IPS DF 6.9 (cell line): Measurements from ENCODE around the gene FEZF1.

ENCODE experiments used
- DNase-seq: peaks from one replicate; pipeline ENCODE4 v3.0.0-alpha.2; 2013; ENCODE audit warnings: low read depth, low spot score
- H3K27ac ChIP-seq: one replicate; pipeline ENCODE4 v1.5.1; 2013; ENCODE audit warnings: low read length, control low read depth
- H3K27me3 ChIP-seq: 2 replicates; pipeline ENCODE4 v1.6.1; 2013; ENCODE audit warnings: mild to moderate bottlenecking, low read length; ENCODE audit not compliant: control insufficient read depth, insufficient read depth
- H3K36me3 ChIP-seq: 2 replicates; pipeline ENCODE4 v1.6.1; 2013; ENCODE audit warnings: low read length; ENCODE audit not compliant: control insufficient read depth, insufficient read depth
- H3K4me1 ChIP-seq: 2 replicates; pipeline ENCODE4 v1.6.1; 2013; ENCODE audit warnings: low read length; ENCODE audit not compliant: control insufficient read depth, insufficient read depth
- H3K4me3 ChIP-seq: 2 replicates; pipeline ENCODE4 v1.5.1; 2013; ENCODE audit warnings: mild to moderate bottlenecking, low read length
- H3K9me3 ChIP-seq: 2 replicates; pipeline ENCODE4 v1.6.1; 2013; ENCODE audit warnings: low read length, inconsistent platforms; ENCODE audit not compliant: control insufficient read depth, insufficient read depth
- WGBS: extraction: QIAGEN DNeasy Blood & Tissue Kit; methylation state at CpG from one replicate; pipeline ENCODE4 v1.1.7; 2013; ENCODE audit warnings: mixed read lengths, missing lambda C conversion rate; ENCODE audit not compliant: insufficient read length, insufficient coverage; 5-methylcytosine and 5-hydroxymethylcytosine counted together

FEZF1 gene

GRCh38 chr7:122316467-122317388 is 12.2 kb upstream of the FEZF1 start:
- DNase-seq: no peak
- Histone ChIP-seq H3K27me3 (peaks cover 30% of the 10 kb centered on the region), H3K27ac (no peak overlapping the region), H3K9me3 (no peaks in the 10 kb centered on the region), H3K4me3 (peak overlapping the region; percentile 3; the same call in 1 of the 2 replicates), H3K4me1 (0 out of 2 replicates have a peak, but pooled peaks cover 2% of the 10 kb centered on the region), H3K36me3 (no peaks in the 10 kb centered on the region)
- WGBS: no CpG with 5 or more reads among the region's 71 CpGs

- peak overlapping the region; percentile 3; the same call in 1 of the 2 replicates for H3K4me3 ChIP-seq
- H3K27me3 ChIP-seq: peaks cover 31% of the 10 kb centered on the region
- no peak for DNase-seq
- H3K9me3 ChIP-seq: no peaks in the 10 kb centered on the region
- H3K36me3 ChIP-seq: no peaks in the 10 kb centered on the region
- WGBS: no CpG with 5 or more reads among the region's 25 CpGs
- no peak overlapping the region for H3K27ac ChIP-seq
- 0 out of 2 replicates have a peak, but pooled peaks cover 2% of the 10 kb centered on the region for H3K4me1 ChIP-seq
These were observed 11.2 kb upstream of the FEZF1 start for GRCh38 chr7:122315507-122316466.

- WGBS: no CpG with 5 or more reads among the region's 4 CpGs
These were observed 9.7 kb upstream of the FEZF1 start for GRCh38 chr7:122314284-122314683.

GRCh38 chr7:122312789-122313188 is 8.2 kb upstream of the FEZF1 start:
- WGBS: no CpG with 5 or more reads among the region's 3 CpGs
- H3K27me3 ChIP-seq: peaks cover 36% of the 10 kb centered on the region

More at GRCh38 chr7:122314284-122314683, 9.7 kb upstream of the FEZF1 start:
- Histone ChIP-seq H3K27me3 (peaks cover 35% of the 10 kb centered on the region), H3K4me3 (no peak overlapping the region), H3K9me3 (no peaks in the 10 kb centered on the region), H3K4me1 (0 out of 2 replicates have a peak, but pooled peaks cover 2% of the 10 kb centered on the region), H3K36me3 (no peaks in the 10 kb centered on the region), H3K27ac (no peak overlapping the region)
- DNase-seq: no peak

GRCh38 chr7:122311734-122312450 is 7.3 kb upstream of the FEZF1 start:
- 0 out of 2 replicates have a peak, but pooled peaks cover 2% of the 10 kb centered on the region for H3K4me1 ChIP-seq
- H3K4me3 ChIP-seq: peak overlapping the region; percentile 37; the same call in 1 of the 2 replicates
- WGBS: no CpG with 5 or more reads among the region's 34 CpGs
- H3K9me3 ChIP-seq: no peaks in the 10 kb centered on the region
- peaks cover 36% of the 10 kb centered on the region for H3K27me3 ChIP-seq
- H3K36me3 ChIP-seq: no peaks in the 10 kb centered on the region
- no peak overlapping the region for H3K27ac ChIP-seq
- no peak for DNase-seq

More at GRCh38 chr7:122312789-122313188, 8.2 kb upstream of the FEZF1 start:
- no peaks in the 10 kb centered on the region for H3K9me3 ChIP-seq
- 0 out of 2 replicates have a peak, but pooled peaks cover 2% of the 10 kb centered on the region for H3K4me1 ChIP-seq
- no peaks in the 10 kb centered on the region for H3K36me3 ChIP-seq
- H3K4me3 ChIP-seq: no peak overlapping the region
- no peak overlapping the region for H3K27ac ChIP-seq
- no peak for DNase-seq

GRCh38 chr7:122311050-122311700 is 6.6 kb upstream of the FEZF1 start:
- H3K27ac ChIP-seq: no peak overlapping the region
- H3K4me3 ChIP-seq: peak overlapping the region; percentile 68; the same call in 1 of the 2 replicates
- peaks cover 33% of the 10 kb centered on the region for H3K27me3 ChIP-seq
- no peaks in the 10 kb centered on the region for H3K9me3 ChIP-seq
- WGBS: no CpG with 5 or more reads among the region's 12 CpGs
- no peak for DNase-seq
- H3K4me1 ChIP-seq: 0 out of 2 replicates have a peak, but pooled peaks cover 2% of the 10 kb centered on the region
- H3K36me3 ChIP-seq: no peaks in the 10 kb centered on the region

- Histone ChIP-seq H3K36me3 (no peaks in the 10 kb centered on the region), H3K27ac (no peak overlapping the region), H3K4me1 (0 out of 2 replicates have a peak, but pooled peaks cover 2% of the 10 kb centered on the region), H3K4me3 (peak overlapping the region; percentile 68; the same call in 1 of the 2 replicates), H3K27me3 (peaks cover 33% of the 10 kb centered on the region), H3K9me3 (no peaks in the 10 kb centered on the region)
- no peak for DNase-seq
- no CpG with 5 or more reads among the region's 61 CpGs for WGBS
These were observed 5.8 kb upstream of the FEZF1 start for GRCh38 chr7:122310119-122311021.

GRCh38 chr7:122309421-122309820 is 4.9 kb upstream of the FEZF1 start:
- no CpG with 5 or more reads among the region's 3 CpGs for WGBS
- H3K4me1 ChIP-seq: 0 out of 2 replicates have a peak, but pooled peaks cover 2% of the 10 kb centered on the region
- H3K27ac ChIP-seq: no peak overlapping the region
- H3K27me3 ChIP-seq: peaks cover 28% of the 10 kb centered on the region
- H3K36me3 ChIP-seq: no peaks in the 10 kb centered on the region
- peak overlapping the region; percentile 14; the same call in 1 of the 2 replicates for H3K4me3 ChIP-seq
- no peak for DNase-seq
- H3K9me3 ChIP-seq: no peaks in the 10 kb centered on the region
